Measurements from ENCODE around the gene RAPGEF1. TPM values are rescaled to one million over a fixed set of nuclear protein-coding genes. Genes with fewer than 3 reads are reported as not detected.

Gene RAPGEF1
- total RNA-seq, 1 donor from 2014 or later, result 19.8 TPM

GRCh38 chr9:131650254-131650653, 89.6 kb downstream of the RAPGEF1 start:
- H3K4me1 ChIP-seq (ENCODE audit: control insufficient read depth in 3 of 3, insufficient read depth in 3 of 3, low read length in 3 of 3), result peaks cover 30 to 47% (median 37%) of the 10 kb centered on the region in 3 donors
- H3K9ac ChIP-seq (ENCODE audit: low read depth in 1 of 3, low read length in 3 of 3), result no peak overlapping the region
- no peaks in the 10 kb centered on the region for H3K27me3 ChIP-seq (ENCODE audit: control insufficient read depth in 3 of 3, insufficient read depth in 3 of 3, low read length in 3 of 3)
- H3K36me3 ChIP-seq (ENCODE audit: control insufficient read depth in 3 of 3, insufficient read depth in 3 of 3, low read length in 3 of 3), result peaks cover 0 to 6% (median 4%) of the 10 kb centered on the region in 3 donors
- no peaks in the 10 kb centered on the region for H3K9me3 ChIP-seq (ENCODE audit: control insufficient read depth in 3 of 3, low read length in 3 of 3)
- H3K4me3 ChIP-seq (ENCODE audit: low read length in 3 of 3), result no peak overlapping the region
- peak overlapping the region; percentile 66 for H3K27ac ChIP-seq (ENCODE audit: low read depth, low read length)

- Histone ChIP-seq H3K27ac (ENCODE audit: low read depth, low read length) (peak overlapping the region; percentile 66), H3K36me3 (ENCODE audit: control insufficient read depth in 3 of 3, insufficient read depth in 3 of 3, low read length in 3 of 3) (peaks cover 0 to 6% (median 4%) of the 10 kb centered on the region in 3 donors), H3K4me3 (ENCODE audit: low read length in 3 of 3) (no peak overlapping the region), H3K9ac (ENCODE audit: low read depth in 1 of 3, low read length in 3 of 3) (no peak overlapping the region), H3K4me1 (ENCODE audit: control insufficient read depth in 3 of 3, insufficient read depth in 3 of 3, low read length in 3 of 3) (peaks cover 33 to 48% (median 37%) of the 10 kb centered on the region in 3 donors), H3K9me3 (ENCODE audit: control insufficient read depth in 3 of 3, low read length in 3 of 3) (no peaks in the 10 kb centered on the region), H3K27me3 (ENCODE audit: control insufficient read depth in 3 of 3, insufficient read depth in 3 of 3, low read length in 3 of 3) (no peaks in the 10 kb centered on the region)
Measured at GRCh38 chr9:131649646-131650045, 90.2 kb downstream of the RAPGEF1 start.

GRCh38 chr9:131645078-131645776, 94.6 kb downstream of the RAPGEF1 start:
- peak overlapping the region; percentile 60 for H3K27ac ChIP-seq (ENCODE audit: low read depth, low read length)
- peak overlapping the region in 2 of 3 donors; percentile 47 to 58 for H3K9ac ChIP-seq (ENCODE audit: low read depth in 1 of 3, low read length in 3 of 3)
- no peaks in the 10 kb centered on the region for H3K9me3 ChIP-seq (ENCODE audit: control insufficient read depth in 3 of 3, low read length in 3 of 3)
- H3K36me3 ChIP-seq (ENCODE audit: control insufficient read depth in 3 of 3, insufficient read depth in 3 of 3, low read length in 3 of 3), result peaks cover 9 to 27% (median 20%) of the 10 kb centered on the region in 3 donors
- H3K4me1 ChIP-seq (ENCODE audit: control insufficient read depth in 3 of 3, insufficient read depth in 3 of 3, low read length in 3 of 3), result peaks cover 24 to 30% (median 27%) of the 10 kb centered on the region in 3 donors
- peak overlapping the region in 1 of 3 donors; percentile 18 for H3K4me3 ChIP-seq (ENCODE audit: low read length in 3 of 3)
- no peaks in the 10 kb centered on the region for H3K27me3 ChIP-seq (ENCODE audit: control insufficient read depth in 3 of 3, insufficient read depth in 3 of 3, low read length in 3 of 3)

- peaks cover 17 to 24% (median 20%) of the 10 kb centered on the region in 3 donors for H3K4me1 ChIP-seq (ENCODE audit: control insufficient read depth in 3 of 3, insufficient read depth in 3 of 3, low read length in 3 of 3)
- no peaks in the 10 kb centered on the region for H3K9me3 ChIP-seq (ENCODE audit: control insufficient read depth in 3 of 3, low read length in 3 of 3)
- no peak overlapping the region for H3K9ac ChIP-seq (ENCODE audit: low read depth in 1 of 3, low read length in 3 of 3)
- H3K4me3 ChIP-seq (ENCODE audit: low read length in 3 of 3), result no peak overlapping the region
- peaks cover 16 to 39% (median 29%) of the 10 kb centered on the region in 3 donors for H3K36me3 ChIP-seq (ENCODE audit: control insufficient read depth in 3 of 3, insufficient read depth in 3 of 3, low read length in 3 of 3)
- H3K27me3 ChIP-seq (ENCODE audit: control insufficient read depth in 3 of 3, insufficient read depth in 3 of 3, low read length in 3 of 3), result no peaks in the 10 kb centered on the region
- no peak overlapping the region for H3K27ac ChIP-seq (ENCODE audit: low read depth, low read length)
Measured at GRCh38 chr9:131642496-131643083, 97.3 kb downstream of the RAPGEF1 start.

GRCh38 chr9:131641618-131642495, 98.0 kb downstream of the RAPGEF1 start:
- no peak overlapping the region for H3K4me3 ChIP-seq (ENCODE audit: low read length in 3 of 3)
- no peaks in the 10 kb centered on the region for H3K9me3 ChIP-seq (ENCODE audit: control insufficient read depth in 3 of 3, low read length in 3 of 3)
- peaks cover 17 to 24% (median 20%) of the 10 kb centered on the region in 3 donors for H3K4me1 ChIP-seq (ENCODE audit: control insufficient read depth in 3 of 3, insufficient read depth in 3 of 3, low read length in 3 of 3)
- H3K27me3 ChIP-seq (ENCODE audit: control insufficient read depth in 3 of 3, insufficient read depth in 3 of 3, low read length in 3 of 3), result no peaks in the 10 kb centered on the region
- H3K27ac ChIP-seq (ENCODE audit: low read depth, low read length), result no peak overlapping the region
- no peak overlapping the region for H3K9ac ChIP-seq (ENCODE audit: low read depth in 1 of 3, low read length in 3 of 3)
- H3K36me3 ChIP-seq (ENCODE audit: control insufficient read depth in 3 of 3, insufficient read depth in 3 of 3, low read length in 3 of 3), result peaks cover 16 to 35% (median 31%) of the 10 kb centered on the region in 3 donors

GRCh38 chr9:131640438-131641137, 99.3 kb downstream of the RAPGEF1 start:
- no peaks in the 10 kb centered on the region for H3K9me3 ChIP-seq (ENCODE audit: control insufficient read depth in 3 of 3, low read length in 3 of 3)
- peaks cover 15 to 25% (median 21%) of the 10 kb centered on the region in 3 donors for H3K4me1 ChIP-seq (ENCODE audit: control insufficient read depth in 3 of 3, insufficient read depth in 3 of 3, low read length in 3 of 3)
- no peaks in the 10 kb centered on the region for H3K27me3 ChIP-seq (ENCODE audit: control insufficient read depth in 3 of 3, insufficient read depth in 3 of 3, low read length in 3 of 3)
- H3K36me3 ChIP-seq (ENCODE audit: control insufficient read depth in 3 of 3, insufficient read depth in 3 of 3, low read length in 3 of 3), result peaks cover 20 to 38% (median 35%) of the 10 kb centered on the region in 3 donors
- no peak overlapping the region for H3K9ac ChIP-seq (ENCODE audit: low read depth in 1 of 3, low read length in 3 of 3)
- no peak overlapping the region for H3K27ac ChIP-seq (ENCODE audit: low read depth, low read length)
- no peak overlapping the region for H3K4me3 ChIP-seq (ENCODE audit: low read length in 3 of 3)

- H3K9ac ChIP-seq (ENCODE audit: low read depth in 1 of 3, low read length in 3 of 3), result no peak overlapping the region
- H3K27me3 ChIP-seq (ENCODE audit: control insufficient read depth in 3 of 3, insufficient read depth in 3 of 3, low read length in 3 of 3), result no peaks in the 10 kb centered on the region
- peaks cover 20 to 38% (median 35%) of the 10 kb centered on the region in 3 donors for H3K36me3 ChIP-seq (ENCODE audit: control insufficient read depth in 3 of 3, insufficient read depth in 3 of 3, low read length in 3 of 3)
- no peak overlapping the region for H3K4me3 ChIP-seq (ENCODE audit: low read length in 3 of 3)
- H3K9me3 ChIP-seq (ENCODE audit: control insufficient read depth in 3 of 3, low read length in 3 of 3), result no peaks in the 10 kb centered on the region
- no peak overlapping the region for H3K27ac ChIP-seq (ENCODE audit: low read depth, low read length)
- H3K4me1 ChIP-seq (ENCODE audit: control insufficient read depth in 3 of 3, insufficient read depth in 3 of 3, low read length in 3 of 3), result peaks cover 10 to 23% (median 19%) of the 10 kb centered on the region in 3 donors
Measured at GRCh38 chr9:131639769-131640437, 100.0 kb downstream of the RAPGEF1 start.

GRCh38 chr9:131636593-131636992, 103.3 kb downstream of the RAPGEF1 start:
- Histone ChIP-seq H3K4me3 (ENCODE audit: low read length in 3 of 3) (no peak overlapping the region), H3K27me3 (ENCODE audit: control insufficient read depth in 3 of 3, insufficient read depth in 3 of 3, low read length in 3 of 3) (no peaks in the 10 kb centered on the region), H3K4me1 (ENCODE audit: control insufficient read depth in 3 of 3, insufficient read depth in 3 of 3, low read length in 3 of 3) (peaks cover 10 to 25% (median 22%) of the 10 kb centered on the region in 3 donors), H3K27ac (ENCODE audit: low read depth, low read length) (no peak overlapping the region), H3K9me3 (ENCODE audit: control insufficient read depth in 3 of 3, low read length in 3 of 3) (no peaks in the 10 kb centered on the region), H3K36me3 (ENCODE audit: control insufficient read depth in 3 of 3, insufficient read depth in 3 of 3, low read length in 3 of 3) (peaks cover 10 to 29% (median 14%) of the 10 kb centered on the region in 3 donors), H3K9ac (ENCODE audit: low read depth in 1 of 3, low read length in 3 of 3) (no peak overlapping the region)

GRCh38 chr9:131635892-131636291, 104.0 kb downstream of the RAPGEF1 start:
- Histone ChIP-seq H3K27ac (ENCODE audit: low read depth, low read length) (peak overlapping the region; percentile 27), H3K9ac (ENCODE audit: low read depth in 1 of 3, low read length in 3 of 3) (no peak overlapping the region), H3K9me3 (ENCODE audit: control insufficient read depth in 3 of 3, low read length in 3 of 3) (no peaks in the 10 kb centered on the region), H3K36me3 (ENCODE audit: control insufficient read depth in 3 of 3, insufficient read depth in 3 of 3, low read length in 3 of 3) (peaks cover 14 to 24% (median 14%) of the 10 kb centered on the region in 3 donors), H3K4me3 (ENCODE audit: low read length in 3 of 3) (no peak overlapping the region), H3K27me3 (ENCODE audit: control insufficient read depth in 3 of 3, insufficient read depth in 3 of 3, low read length in 3 of 3) (no peaks in the 10 kb centered on the region), H3K4me1 (ENCODE audit: control insufficient read depth in 3 of 3, insufficient read depth in 3 of 3, low read length in 3 of 3) (peaks cover 10 to 25% (median 24%) of the 10 kb centered on the region in 3 donors)
